ENCODE results near the gene POLR2E. TPM values are rescaled to one million over a fixed set of nuclear protein-coding genes. Genes with fewer than 3 reads are reported as not detected.

POLR2E gene
- total and polyA plus RNA-seq, 2 of the 13 experiments (the other 11 are each of a cell fraction or from before 2014, with no cell fraction given): 140 to 272 TPM

DNA sequence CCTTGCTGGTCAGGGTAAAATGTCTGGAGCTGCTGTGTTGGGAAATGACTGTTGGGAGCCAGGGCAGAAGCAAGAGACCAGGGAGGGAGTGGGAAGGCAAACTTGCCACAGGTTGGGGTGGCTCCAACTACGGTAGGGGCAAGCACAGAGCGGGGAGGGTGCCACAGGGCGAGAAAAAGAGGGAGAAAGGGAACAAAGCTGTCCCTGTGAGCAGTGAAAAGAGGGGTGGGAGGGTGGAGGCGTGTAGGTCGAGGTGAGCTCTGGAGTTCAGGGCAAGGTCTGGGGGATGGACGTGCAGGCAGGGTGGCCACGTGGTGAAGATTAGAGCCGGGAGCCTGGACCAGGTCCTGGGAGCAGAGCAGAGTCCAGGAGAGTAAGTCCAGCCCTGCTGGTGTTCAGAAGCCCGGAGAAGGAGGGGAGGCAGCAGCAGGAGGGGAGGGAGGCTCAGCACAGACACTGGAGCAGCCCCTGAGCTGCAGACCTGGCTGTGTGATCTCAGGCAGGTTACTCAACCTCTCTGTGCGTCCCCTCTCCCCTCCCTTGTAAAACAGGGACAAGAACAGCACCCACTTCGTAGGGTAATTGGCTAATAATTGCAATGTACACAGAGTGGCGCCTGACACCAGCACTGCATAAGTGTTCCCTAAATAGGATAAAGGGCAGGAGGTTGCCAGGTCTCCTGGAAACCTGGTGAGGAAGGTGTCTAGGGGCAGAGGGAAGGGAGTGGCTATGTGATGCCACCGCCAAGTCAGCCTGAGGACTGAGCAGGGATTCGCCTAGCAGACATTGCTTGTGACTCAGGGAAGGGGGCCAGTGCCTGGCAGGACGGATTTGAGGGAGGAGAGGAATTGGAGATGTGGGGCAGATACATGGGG is 3.2 kb upstream of the POLR2E start (continued):
- no peak for TF ChIP-seq ZNF619 (CRISPR knock-in tag; IDR thresholded peaks at IDR 0.05)
- TF ChIP-seq HMG20A (CRISPR knock-in tag; IDR thresholded peaks at IDR 0.05; ENCODE audit: borderline replicate concordance): no peak
- no peak for TF ChIP-seq ZNF597 (CRISPR knock-in tag; IDR thresholded peaks at IDR 0.05)
- TF ChIP-seq AHR (CRISPR knock-in tag; IDR thresholded peaks at IDR 0.05): peak; percentile 3; the same call in 1 of the 2 replicates
- peak; percentile 55 for TF ChIP-seq XRCC5 (optimal IDR thresholded peaks at IDR 0.05; ENCODE audit: low read length)
- TF ChIP-seq ZNF83 (CRISPR knock-in tag; IDR thresholded peaks at IDR 0.05; ENCODE audit: borderline replicate concordance): peak; percentile 72; the same call in 1 of the 2 replicates
- TF ChIP-seq SRF (IDR thresholded peaks at IDR 0.05; ENCODE audit: low read depth, low read length): no peak; the same call in 1 of the 2 replicates
- no peak for TF ChIP-seq PRPF4 (IDR thresholded peaks at IDR 0.05; ENCODE audit: low read depth, low read length, poor library complexity, severe bottlenecking)
- TF ChIP-seq SALL2 (CRISPR knock-in tag; IDR thresholded peaks at IDR 0.05): peak; percentile 33; the same call in 1 of the 2 replicates
- peak; percentile 97 for TF ChIP-seq PITX1 (CRISPR knock-in tag; IDR thresholded peaks at IDR 0.05)
- no peak for TF ChIP-seq MZF1 (CRISPR knock-in tag; IDR thresholded peaks at IDR 0.05; ENCODE audit: borderline replicate concordance)
- no peak for TF ChIP-seq HMG20B (CRISPR knock-in tag; conservative IDR thresholded peaks at IDR 0.05)
- no peak for TF ChIP-seq MTF1 (CRISPR knock-in tag; IDR thresholded peaks at IDR 0.05)
- TF ChIP-seq BRD4 (CRISPR knock-in tag; IDR thresholded peaks at IDR 0.05): no peak; the same call in 1 of the 2 replicates
- no peak for TF ChIP-seq PAF1 (CRISPR knock-in tag; IDR thresholded peaks at IDR 0.05)
- 0 out of 2 replicates have a peak, but pooled peaks have one; percentile 49 for TF ChIP-seq JUNB (CRISPR knock-in tag; IDR thresholded peaks at IDR 0.05; ENCODE audit: borderline replicate concordance)
- TF ChIP-seq, protein P1, sequence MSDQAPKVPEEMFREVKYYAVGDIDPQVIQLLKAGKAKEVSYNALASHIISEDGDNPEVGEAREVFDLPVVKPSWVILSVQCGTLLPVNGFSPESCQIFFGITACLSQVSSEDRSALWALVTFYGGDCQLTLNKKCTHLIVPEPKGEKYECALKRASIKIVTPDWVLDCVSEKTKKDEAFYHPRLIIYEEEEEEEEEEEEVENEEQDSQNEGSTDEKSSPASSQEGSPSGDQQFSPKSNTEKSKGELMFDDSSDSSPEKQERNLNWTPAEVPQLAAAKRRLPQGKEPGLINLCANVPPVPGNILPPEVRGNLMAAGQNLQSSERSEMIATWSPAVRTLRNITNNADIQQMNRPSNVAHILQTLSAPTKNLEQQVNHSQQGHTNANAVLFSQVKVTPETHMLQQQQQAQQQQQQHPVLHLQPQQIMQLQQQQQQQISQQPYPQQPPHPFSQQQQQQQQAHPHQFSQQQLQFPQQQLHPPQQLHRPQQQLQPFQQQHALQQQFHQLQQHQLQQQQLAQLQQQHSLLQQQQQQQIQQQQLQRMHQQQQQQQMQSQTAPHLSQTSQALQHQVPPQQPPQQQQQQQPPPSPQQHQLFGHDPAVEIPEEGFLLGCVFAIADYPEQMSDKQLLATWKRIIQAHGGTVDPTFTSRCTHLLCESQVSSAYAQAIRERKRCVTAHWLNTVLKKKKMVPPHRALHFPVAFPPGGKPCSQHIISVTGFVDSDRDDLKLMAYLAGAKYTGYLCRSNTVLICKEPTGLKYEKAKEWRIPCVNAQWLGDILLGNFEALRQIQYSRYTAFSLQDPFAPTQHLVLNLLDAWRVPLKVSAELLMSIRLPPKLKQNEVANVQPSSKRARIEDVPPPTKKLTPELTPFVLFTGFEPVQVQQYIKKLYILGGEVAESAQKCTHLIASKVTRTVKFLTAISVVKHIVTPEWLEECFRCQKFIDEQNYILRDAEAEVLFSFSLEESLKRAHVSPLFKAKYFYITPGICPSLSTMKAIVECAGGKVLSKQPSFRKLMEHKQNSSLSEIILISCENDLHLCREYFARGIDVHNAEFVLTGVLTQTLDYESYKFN (CRISPR knock-in tag; conservative IDR thresholded peaks at IDR 0.05): peak; percentile 97
- TF ChIP-seq RFXANK (CRISPR knock-in tag; IDR thresholded peaks at IDR 0.05): no peak
- TF ChIP-seq ZNF44 (CRISPR knock-in tag; IDR thresholded peaks at IDR 0.05): no peak
- TF ChIP-seq NR2C2 (CRISPR knock-in tag; IDR thresholded peaks at IDR 0.05; ENCODE audit: borderline replicate concordance): peak; percentile 49
- TF ChIP-seq, protein P2, sequence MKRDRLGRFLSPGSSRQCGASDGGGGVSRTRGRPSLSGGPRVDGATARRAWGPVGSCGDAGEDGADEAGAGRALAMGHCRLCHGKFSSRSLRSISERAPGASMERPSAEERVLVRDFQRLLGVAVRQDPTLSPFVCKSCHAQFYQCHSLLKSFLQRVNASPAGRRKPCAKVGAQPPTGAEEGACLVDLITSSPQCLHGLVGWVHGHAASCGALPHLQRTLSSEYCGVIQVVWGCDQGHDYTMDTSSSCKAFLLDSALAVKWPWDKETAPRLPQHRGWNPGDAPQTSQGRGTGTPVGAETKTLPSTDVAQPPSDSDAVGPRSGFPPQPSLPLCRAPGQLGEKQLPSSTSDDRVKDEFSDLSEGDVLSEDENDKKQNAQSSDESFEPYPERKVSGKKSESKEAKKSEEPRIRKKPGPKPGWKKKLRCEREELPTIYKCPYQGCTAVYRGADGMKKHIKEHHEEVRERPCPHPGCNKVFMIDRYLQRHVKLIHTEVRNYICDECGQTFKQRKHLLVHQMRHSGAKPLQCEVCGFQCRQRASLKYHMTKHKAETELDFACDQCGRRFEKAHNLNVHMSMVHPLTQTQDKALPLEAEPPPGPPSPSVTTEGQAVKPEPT (CRISPR knock-in tag; IDR thresholded peaks at IDR 0.05; ENCODE audit: low read depth): peak; percentile 79
- no peak for TF ChIP-seq MEIS2 (CRISPR knock-in tag; IDR thresholded peaks at IDR 0.05)
- peak; percentile 32 for TF ChIP-seq ZNF350 (CRISPR knock-in tag; IDR thresholded peaks at IDR 0.05; ENCODE audit: borderline replicate concordance, low read depth)
- TF ChIP-seq KLF11 (CRISPR knock-in tag; IDR thresholded peaks at IDR 0.05): no peak
- no peak for TF ChIP-seq ZNF547 (CRISPR knock-in tag; IDR thresholded peaks at IDR 0.05)
